Measurements from ENCODE around the gene BEST1.

Gene BEST1

GRCh38 chr11:61911128-61911700 lies 38.9 kb upstream of the BEST1 start:
- Histone ChIP-seq H3K4me3 (ENCODE audit: low read depth, low read length, poor library complexity, severe bottlenecking) (no peak overlapping the region), H3F3A (ENCODE audit: insufficient read depth, low read length) (no peaks in the 10 kb centered on the region), H3K36me3 (ENCODE audit: insufficient read depth, low read length) (no peaks in the 10 kb centered on the region), H3K27ac (ENCODE audit: low read depth, low read length, poor library complexity, severe bottlenecking) (no peak overlapping the region), H3K27me3 (ENCODE audit: insufficient read depth, low read length) (peaks cover 6% of the 10 kb centered on the region; the same call in 1 of the 2 replicates), H3K4me1 (ENCODE audit: insufficient read depth, low read length, severe bottlenecking) (no peaks in the 10 kb centered on the region), H4K20me1 (ENCODE audit: insufficient read depth, low read length) (no peaks in the 10 kb centered on the region), H3K79me2 (ENCODE audit: insufficient read depth, low read length) (no peaks in the 10 kb centered on the region), H2AFZ (ENCODE audit: low read length) (no peak overlapping the region), H3K9ac (ENCODE audit: low read length) (no peak overlapping the region), H3K9me2 (ENCODE audit: low read depth, low read length) (no peaks in the 10 kb centered on the region), H3K9me3 (ENCODE audit: low read length) (no peaks in the 10 kb centered on the region), H3K4me2 (ENCODE audit: low read length) (no peak overlapping the region)
- TF ChIP-seq CTCF (IDR thresholded peaks at IDR 0.05; ENCODE audit: low read length), result no peak
- no peak for TF ChIP-seq EZH2 (IDR thresholded peaks at IDR 0.05; ENCODE audit: borderline replicate concordance, low read length)

- Histone ChIP-seq H3K27ac (ENCODE audit: low read depth, low read length, poor library complexity, severe bottlenecking) (no peak overlapping the region), H3K36me3 (ENCODE audit: insufficient read depth, low read length) (no peaks in the 10 kb centered on the region), H3K79me2 (ENCODE audit: insufficient read depth, low read length) (no peaks in the 10 kb centered on the region), H3K4me2 (ENCODE audit: low read length) (no peak overlapping the region), H3K9me2 (ENCODE audit: low read depth, low read length) (no peaks in the 10 kb centered on the region), H3K27me3 (ENCODE audit: insufficient read depth, low read length) (peaks cover 6% of the 10 kb centered on the region; the same call in 1 of the 2 replicates), H4K20me1 (ENCODE audit: insufficient read depth, low read length) (no peaks in the 10 kb centered on the region), H3F3A (ENCODE audit: insufficient read depth, low read length) (no peaks in the 10 kb centered on the region), H3K4me3 (ENCODE audit: low read depth, low read length, poor library complexity, severe bottlenecking) (no peak overlapping the region), H3K9ac (ENCODE audit: low read length) (no peak overlapping the region), H3K4me1 (ENCODE audit: insufficient read depth, low read length, severe bottlenecking) (no peaks in the 10 kb centered on the region), H3K9me3 (ENCODE audit: low read length) (no peaks in the 10 kb centered on the region), H2AFZ (ENCODE audit: low read length) (no peak overlapping the region)
- TF ChIP-seq CTCF (IDR thresholded peaks at IDR 0.05; ENCODE audit: low read length) (no peak), EZH2 (IDR thresholded peaks at IDR 0.05; ENCODE audit: borderline replicate concordance, low read length) (no peak)
Observed at GRCh38 chr11:61911701-61912529, 38.2 kb upstream of the BEST1 start.

DNA sequence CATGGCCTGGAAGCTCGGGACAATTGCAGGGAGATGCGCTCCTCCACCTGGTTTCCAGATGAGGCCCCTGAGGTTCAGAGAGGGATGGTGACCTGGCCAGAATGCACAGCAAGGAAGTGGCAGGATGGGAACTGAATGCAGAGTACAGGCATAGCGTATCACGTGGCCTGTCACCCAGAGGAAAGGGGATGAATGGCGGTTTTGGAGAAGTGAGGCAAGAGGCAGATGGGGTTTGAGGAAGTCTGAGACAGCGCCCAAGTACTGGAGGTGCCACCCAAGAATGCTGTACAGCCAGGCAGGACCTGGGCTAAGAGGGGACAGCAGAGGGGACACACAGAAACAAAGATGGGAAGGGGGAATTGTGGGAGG lies 37.6 kb upstream of the BEST1 start:
- Histone ChIP-seq H3K4me1 (ENCODE audit: insufficient read depth, low read length, severe bottlenecking) (no peaks in the 10 kb centered on the region), H3K36me3 (ENCODE audit: insufficient read depth, low read length) (no peaks in the 10 kb centered on the region), H3K27me3 (ENCODE audit: insufficient read depth, low read length) (peaks cover 6% of the 10 kb centered on the region; the same call in 1 of the 2 replicates), H3F3A (ENCODE audit: insufficient read depth, low read length) (no peaks in the 10 kb centered on the region), H3K9me2 (ENCODE audit: low read depth, low read length) (no peaks in the 10 kb centered on the region), H3K9ac (ENCODE audit: low read length) (no peak overlapping the region), H3K4me3 (ENCODE audit: low read depth, low read length, poor library complexity, severe bottlenecking) (no peak overlapping the region), H3K9me3 (ENCODE audit: low read length) (no peaks in the 10 kb centered on the region), H3K27ac (ENCODE audit: low read depth, low read length, poor library complexity, severe bottlenecking) (no peak overlapping the region), H3K79me2 (ENCODE audit: insufficient read depth, low read length) (no peaks in the 10 kb centered on the region), H3K4me2 (ENCODE audit: low read length) (no peak overlapping the region), H4K20me1 (ENCODE audit: insufficient read depth, low read length) (no peaks in the 10 kb centered on the region), H2AFZ (ENCODE audit: low read length) (no peak overlapping the region)
- TF ChIP-seq CTCF (IDR thresholded peaks at IDR 0.05; ENCODE audit: low read length) (no peak), EZH2 (IDR thresholded peaks at IDR 0.05; ENCODE audit: borderline replicate concordance, low read length) (no peak)

All from OCI-LY1 (cell line).